Measurements from ENCODE around the gene SAMD9L.
"Not testable (repeated sequence)": the region's sequence is repeated elsewhere in the genome, so short reads cannot be mapped to it uniquely, and the experiment has no call there.

The SAMD9L gene

GRCh38 chr7:93159490-93159889 lies 11.3 kb upstream of the SAMD9L start:
- Mint-ChIP-seq H3K4me1 (no peaks in the 10 kb centered on the region), H3K27me3 (no peaks in the 10 kb centered on the region), H3K36me3 (peaks cover 2% of the 10 kb centered on the region), H3K27ac (no peak overlapping the region), H3K9me3 (no peaks in the 10 kb centered on the region), H3K4me3 (no peak overlapping the region)

- H3K4me3 Mint-ChIP-seq, result no peak overlapping the region
- H3K4me1 Mint-ChIP-seq, result no peaks in the 10 kb centered on the region
- no peaks in the 10 kb centered on the region for H3K27me3 Mint-ChIP-seq
- no peak overlapping the region for H3K27ac Mint-ChIP-seq
- H3K9me3 Mint-ChIP-seq, result no peaks in the 10 kb centered on the region
- no peaks in the 10 kb centered on the region for H3K36me3 Mint-ChIP-seq
Measured at GRCh38 chr7:93156884-93157283, 8.7 kb upstream of the SAMD9L start.

- H3K4me3 Mint-ChIP-seq, result no peak overlapping the region
- H3K9me3 Mint-ChIP-seq, result peaks cover 7% of the 10 kb centered on the region
- no peaks in the 10 kb centered on the region for H3K27me3 Mint-ChIP-seq
- peaks cover 36% of the 10 kb centered on the region for H3K4me1 Mint-ChIP-seq
- H3K36me3 Mint-ChIP-seq, result peaks cover 11% of the 10 kb centered on the region
- no peak overlapping the region for H3K27ac Mint-ChIP-seq
Measured at GRCh38 chr7:93150200-93150835, 2.1 kb upstream of the SAMD9L start.

- peaks cover 7% of the 10 kb centered on the region for H3K9me3 Mint-ChIP-seq
- H3K4me1 Mint-ChIP-seq, result peaks cover 38% of the 10 kb centered on the region
- peaks cover 16% of the 10 kb centered on the region for H3K36me3 Mint-ChIP-seq
- H3K27ac Mint-ChIP-seq, result peak overlapping the region; percentile 95
- no peaks in the 10 kb centered on the region for H3K27me3 Mint-ChIP-seq
- H3K4me3 Mint-ChIP-seq, result peak overlapping the region; percentile 86
Measured at GRCh38 chr7:93148727-93149126, 542 bp upstream of the SAMD9L start.

- H3K36me3 Mint-ChIP-seq, result peaks cover 24% of the 10 kb centered on the region
- H3K27ac Mint-ChIP-seq, result peak overlapping the region; percentile 62
- peaks cover 7% of the 10 kb centered on the region for H3K9me3 Mint-ChIP-seq
- H3K4me3 Mint-ChIP-seq, result peak overlapping the region; percentile 86
- no peaks in the 10 kb centered on the region for H3K27me3 Mint-ChIP-seq
- peaks cover 38% of the 10 kb centered on the region for H3K4me1 Mint-ChIP-seq
Measured at GRCh38 chr7:93147363-93147762, 822 bp downstream of the SAMD9L start.

GRCh38 chr7:93146472-93147141 lies 1.6 kb downstream of the SAMD9L start:
- Mint-ChIP-seq H3K9me3 (peaks cover 7% of the 10 kb centered on the region), H3K4me3 (peak overlapping the region; percentile 86), H3K36me3 (peaks cover 24% of the 10 kb centered on the region), H3K4me1 (peaks cover 38% of the 10 kb centered on the region), H3K27ac (peak overlapping the region; percentile 62), H3K27me3 (no peaks in the 10 kb centered on the region)

GRCh38 chr7:93146036-93146435 lies 2.1 kb downstream of the SAMD9L start:
- Mint-ChIP-seq H3K4me1 (peaks cover 38% of the 10 kb centered on the region), H3K27me3 (no peaks in the 10 kb centered on the region), H3K36me3 (peaks cover 24% of the 10 kb centered on the region), H3K9me3 (peaks cover 7% of the 10 kb centered on the region), H3K27ac (peak overlapping the region; percentile 69), H3K4me3 (peak overlapping the region; percentile 20)

GRCh38 chr7:93145354-93145753 lies 2.8 kb downstream of the SAMD9L start:
- Mint-ChIP-seq H3K9me3 (peaks cover 7% of the 10 kb centered on the region), H3K27ac (no peak overlapping the region), H3K27me3 (no peaks in the 10 kb centered on the region), H3K36me3 (peaks cover 24% of the 10 kb centered on the region), H3K4me1 (peaks cover 38% of the 10 kb centered on the region), H3K4me3 (peak overlapping the region; percentile 20)

- H3K36me3 Mint-ChIP-seq, result peaks cover 35% of the 10 kb centered on the region
- H3K4me3 Mint-ChIP-seq, result no peak overlapping the region
- H3K9me3 Mint-ChIP-seq, result peaks cover 6% of the 10 kb centered on the region
- no peaks in the 10 kb centered on the region for H3K27me3 Mint-ChIP-seq
- peaks cover 20% of the 10 kb centered on the region for H3K4me1 Mint-ChIP-seq
- no peak overlapping the region for H3K27ac Mint-ChIP-seq
Measured at GRCh38 chr7:93142127-93142526, 6.1 kb downstream of the SAMD9L start.

GRCh38 chr7:93140582-93141191 lies 7.5 kb downstream of the SAMD9L start:
- H3K9me3 Mint-ChIP-seq, result peaks cover 7% of the 10 kb centered on the region

GRCh38 chr7:93138576-93138975 lies 9.6 kb downstream of the SAMD9L start:
- no peak overlapping the region for H3K27ac Mint-ChIP-seq
- peaks cover 19% of the 10 kb centered on the region for H3K9me3 Mint-ChIP-seq
- H3K27me3 Mint-ChIP-seq, result no peaks in the 10 kb centered on the region
- peaks cover 41% of the 10 kb centered on the region for H3K36me3 Mint-ChIP-seq
- H3K4me3 Mint-ChIP-seq, result no peak overlapping the region
- no peaks in the 10 kb centered on the region for H3K4me1 Mint-ChIP-seq

More at GRCh38 chr7:93140582-93141191, 7.5 kb downstream of the SAMD9L start:
- peaks cover 37% of the 10 kb centered on the region for H3K36me3 Mint-ChIP-seq
- peaks cover 6% of the 10 kb centered on the region for H3K4me1 Mint-ChIP-seq
- H3K27me3 Mint-ChIP-seq, result no peaks in the 10 kb centered on the region
- no peak overlapping the region for H3K4me3 Mint-ChIP-seq
- H3K27ac Mint-ChIP-seq, result no peak overlapping the region

- Mint-ChIP-seq H3K27me3 (no peaks in the 10 kb centered on the region), H3K4me1 (no peaks in the 10 kb centered on the region), H3K27ac (no peak overlapping the region), H3K9me3 (peaks cover 25% of the 10 kb centered on the region), H3K4me3 (no peak overlapping the region), H3K36me3 (peaks cover 34% of the 10 kb centered on the region)
Measured at GRCh38 chr7:93133005-93133404, 15.2 kb downstream of the SAMD9L start.

GRCh38 chr7:93132216-93132615 lies 16.0 kb downstream of the SAMD9L start:
- Mint-ChIP-seq H3K9me3 (peaks cover 23% of the 10 kb centered on the region), H3K4me1 (no peaks in the 10 kb centered on the region), H3K4me3 (no peak overlapping the region), H3K27ac (no peak overlapping the region), H3K36me3 (peaks cover 29% of the 10 kb centered on the region), H3K27me3 (no peaks in the 10 kb centered on the region)

GRCh38 chr7:93126954-93127353 lies 21.2 kb downstream of the SAMD9L start:
- H3K36me3 Mint-ChIP-seq, result peaks cover 35% of the 10 kb centered on the region
- not testable (repeated sequence) for H3K4me3 Mint-ChIP-seq, H3K4me1 Mint-ChIP-seq

GRCh38 chr7:93123532-93123931 lies 24.7 kb downstream of the SAMD9L start:
- not testable (repeated sequence) for H3K4me1 Mint-ChIP-seq, H3K27ac Mint-ChIP-seq, H3K4me3 Mint-ChIP-seq, H3K27me3 Mint-ChIP-seq
- Mint-ChIP-seq H3K9me3 (peaks cover 47% of the 10 kb centered on the region), H3K36me3 (peaks cover 38% of the 10 kb centered on the region)

More at GRCh38 chr7:93126954-93127353, 21.2 kb downstream of the SAMD9L start:
- H3K27me3 Mint-ChIP-seq, H3K27ac Mint-ChIP-seq: not testable (repeated sequence)
- peaks cover 51% of the 10 kb centered on the region for H3K9me3 Mint-ChIP-seq

Measured in activated naive CD4-positive, alpha-beta T cell treated with anti-CD3 and anti-CD28 coated beads, Interleukin-2, amount 50 U/mL, for 24 hours (primary cell).